Activated CD4-positive, alpha-beta memory T cell treated with anti-CD3 and anti-CD28 coated beads for 36 hours (primary cell): ENCODE results near the gene SLC25A13. TPM values are rescaled to one million over a fixed set of nuclear protein-coding genes. Genes with fewer than 3 reads are reported as not detected.

Source experiments
- CTCF ChIA-PET: fragments of 350-600 bp; sonication (Branson Sonifier 250); formaldehyde crosslinking; loops from one replicate; lab custom pipeline; 2021; ENCODE audit warnings: antibody characterized with exemption, inconsistent platforms; lab: Charles Lee
- POLR2A ChIA-PET: fragments of 350-600 bp; sonication (Branson Sonifier 250); formaldehyde crosslinking; loops from one replicate; lab custom pipeline; 2021; ENCODE audit warnings: antibody characterized with exemption; lab: Charles Lee
- DNase-seq: peaks from one replicate; pipeline ENCODE4 v3.0.0-alpha.2; 2020
- H3K27ac Mint-ChIP-seq: one replicate; pipeline ENCODE4 v1.8.0; 2021; ENCODE audit warnings: mixed read lengths
- H3K27me3 Mint-ChIP-seq: one replicate; pipeline ENCODE4 v1.8.0; 2021; ENCODE audit warnings: mixed read lengths
- H3K36me3 Mint-ChIP-seq: one replicate; pipeline ENCODE4 v1.8.0; 2021; ENCODE audit warnings: mixed read lengths
- H3K4me1 Mint-ChIP-seq: one replicate; pipeline ENCODE4 v1.8.0; 2021; ENCODE audit warnings: low read depth, mixed read lengths
- H3K4me3 Mint-ChIP-seq: one replicate; pipeline ENCODE4 v1.8.0; 2021; ENCODE audit warnings: mild to moderate bottlenecking, mixed read lengths
- H3K9me3 Mint-ChIP-seq: one replicate; pipeline ENCODE4 v1.8.0; 2021; ENCODE audit warnings: mixed read lengths
- intact Hi-C: fragments of 100-400 bp; cut with micrococcal nuclease; formaldehyde crosslinking; loops from one replicate; pipeline ENCODE4 v1.15.1; 2023
- total RNA-seq, 2 experiments: library from RNA; stranded (reverse); gene quantifications; one replicate each; pipeline ENCODE4 v1.2.3, GENCODE V29; 2021

The SLC25A13 gene
- total RNA-seq, 2 experiments from 2014 or later, result 7.5 to 7.9 TPM

- H3K27me3 Mint-ChIP-seq, result no peaks in the 10 kb centered on the region
Observed at GRCh38 chr7:96187735-96188134, 134.2 kb downstream of the SLC25A13 start.

DNA sequence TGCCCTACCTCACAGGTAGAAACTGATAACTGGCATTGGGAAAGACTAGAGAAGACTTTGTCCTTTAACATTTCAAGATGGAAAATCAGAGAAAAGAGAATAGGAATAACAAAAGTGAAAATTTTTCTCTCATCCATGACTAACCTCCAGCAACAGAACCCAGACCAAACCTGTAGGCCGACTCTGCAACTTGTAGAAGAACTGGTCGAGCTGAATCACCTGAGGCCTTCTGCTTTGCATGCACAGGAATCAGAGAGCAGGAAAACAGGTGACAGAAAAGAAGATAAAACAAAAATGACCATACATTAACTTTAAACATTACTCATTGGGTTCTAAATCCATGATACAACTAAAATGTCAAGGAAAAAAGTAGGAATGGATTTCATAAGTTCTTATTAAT lies 137.1 kb downstream of the SLC25A13 start:
- POLR2A ChIA-PET, result no interaction called here
- intact Hi-C loops, result no loop called here
- H3K4me3 Mint-ChIP-seq, result no peak overlapping the region
- peaks cover 31% of the 10 kb centered on the region for H3K36me3 Mint-ChIP-seq
- CTCF ChIA-PET, result no interaction called here
- no peak for DNase-seq
- H3K27ac Mint-ChIP-seq, result no peak overlapping the region
- H3K9me3 Mint-ChIP-seq, result no peaks in the 10 kb centered on the region
- no peaks in the 10 kb centered on the region for H3K4me1 Mint-ChIP-seq
- no peaks in the 10 kb centered on the region for H3K27me3 Mint-ChIP-seq

More at GRCh38 chr7:96187735-96188134, 134.2 kb downstream of the SLC25A13 start:
- ChIA-PET POLR2A (no interaction called here), CTCF (no interaction called here)
- Mint-ChIP-seq H3K4me1 (no peaks in the 10 kb centered on the region), H3K36me3 (peaks cover 41% of the 10 kb centered on the region), H3K9me3 (no peaks in the 10 kb centered on the region), H3K4me3 (no peak overlapping the region), H3K27ac (no peak overlapping the region)
- intact Hi-C loops, result no loop called here
- DNase-seq, result no peak

- DNase-seq, result no peak
- intact Hi-C loops, result no loop called here
- H3K36me3 Mint-ChIP-seq, result peaks cover 21% of the 10 kb centered on the region
- no peaks in the 10 kb centered on the region for H3K27me3 Mint-ChIP-seq
- H3K27ac Mint-ChIP-seq, result no peak overlapping the region
- H3K4me1 Mint-ChIP-seq, result no peaks in the 10 kb centered on the region
- no peak overlapping the region for H3K4me3 Mint-ChIP-seq
- ChIA-PET POLR2A (no interaction called here), CTCF (no interaction called here)
- H3K9me3 Mint-ChIP-seq, result no peaks in the 10 kb centered on the region
Observed at GRCh38 chr7:96183163-96183670, 138.7 kb downstream of the SLC25A13 start.

DNA sequence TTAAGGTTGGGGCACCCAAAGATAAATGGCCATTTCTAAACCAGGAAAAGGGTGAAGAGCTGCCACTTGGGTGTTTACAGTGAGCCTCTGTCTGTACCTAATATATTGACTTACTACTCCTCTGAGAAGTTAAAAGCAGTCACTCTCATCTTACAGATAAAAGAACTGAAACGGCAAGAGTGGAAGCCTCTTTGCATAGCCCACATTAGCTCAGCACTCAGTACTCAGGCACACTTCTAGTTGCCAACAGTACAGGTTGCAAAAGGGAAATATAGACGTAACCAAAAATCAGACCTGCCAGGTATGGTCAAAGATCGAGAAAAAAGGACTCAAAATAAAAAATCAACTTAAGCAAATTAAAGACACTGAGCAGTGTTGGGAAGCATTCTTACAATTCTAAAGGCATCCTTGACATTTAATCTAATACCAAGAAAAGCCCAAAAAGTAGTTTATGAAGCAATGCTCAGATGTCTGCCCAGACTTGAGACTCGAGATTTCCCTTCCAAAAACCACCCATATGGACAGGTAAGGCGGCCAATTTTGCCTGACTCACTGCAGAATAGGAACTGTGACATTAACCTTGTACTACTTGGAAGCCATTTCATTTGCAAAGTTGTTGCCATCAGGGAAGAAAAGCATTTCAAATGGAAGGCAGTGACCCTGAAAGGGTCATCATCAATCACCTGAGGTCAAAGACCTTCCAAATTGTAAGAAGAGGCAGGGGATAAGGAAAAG lies 139.3 kb downstream of the SLC25A13 start:
- POLR2A ChIA-PET, result no interaction called here
- H3K4me1 Mint-ChIP-seq, result no peaks in the 10 kb centered on the region
- intact Hi-C loops, result no loop called here
- no peaks in the 10 kb centered on the region for H3K9me3 Mint-ChIP-seq
- H3K27ac Mint-ChIP-seq, result no peak overlapping the region
- no peak overlapping the region for H3K4me3 Mint-ChIP-seq
- H3K27me3 Mint-ChIP-seq, result no peaks in the 10 kb centered on the region
- peaks cover 21% of the 10 kb centered on the region for H3K36me3 Mint-ChIP-seq
- DNase-seq, result no peak
- CTCF ChIA-PET, result no interaction called here

- no peak for DNase-seq
- intact Hi-C loops, result no loop called here
- no peak overlapping the region for H3K4me3 Mint-ChIP-seq
- H3K27ac Mint-ChIP-seq, result no peak overlapping the region
- CTCF ChIA-PET, result no interaction called here
- H3K27me3 Mint-ChIP-seq, result no peaks in the 10 kb centered on the region
- H3K4me1 Mint-ChIP-seq, result no peaks in the 10 kb centered on the region
- peaks cover 21% of the 10 kb centered on the region for H3K36me3 Mint-ChIP-seq
- no peaks in the 10 kb centered on the region for H3K9me3 Mint-ChIP-seq
- POLR2A ChIA-PET, result no interaction called here
Observed at GRCh38 chr7:96181174-96181573, 140.7 kb downstream of the SLC25A13 start.

- Mint-ChIP-seq H3K4me1 (no peaks in the 10 kb centered on the region), H3K36me3 (peaks cover 21% of the 10 kb centered on the region), H3K4me3 (no peak overlapping the region), H3K27me3 (no peaks in the 10 kb centered on the region), H3K27ac (no peak overlapping the region), H3K9me3 (no peaks in the 10 kb centered on the region)
- intact Hi-C loops, result no loop called here
- CTCF ChIA-PET, result no interaction called here
- POLR2A ChIA-PET, result no interaction called here
- no peak for DNase-seq
Observed at GRCh38 chr7:96179837-96180236, 142.1 kb downstream of the SLC25A13 start.

DNA sequence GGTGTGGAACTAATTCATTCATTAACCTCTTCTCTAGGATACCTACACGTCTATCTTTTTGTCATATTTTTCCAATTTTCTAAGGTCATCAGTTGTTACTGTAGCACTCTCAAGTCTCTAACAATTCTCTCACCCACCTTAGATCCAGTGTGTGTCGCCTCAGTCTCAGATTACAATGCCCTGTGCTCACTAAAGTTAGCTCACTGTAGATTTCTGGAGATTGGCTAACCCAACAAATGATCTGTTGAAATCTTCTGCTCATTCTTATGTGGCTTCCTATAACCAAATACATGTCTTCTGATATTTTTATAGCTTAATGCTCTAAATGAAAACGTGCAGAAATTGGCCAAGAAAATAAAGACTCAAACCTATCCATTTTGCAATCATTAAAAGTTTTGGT lies 142.6 kb downstream of the SLC25A13 start:
- ChIA-PET CTCF (no interaction called here), POLR2A (no interaction called here)
- no peak overlapping the region for H3K27ac Mint-ChIP-seq
- DNase-seq, result no peak
- no peaks in the 10 kb centered on the region for H3K9me3 Mint-ChIP-seq
- intact Hi-C loops, result no loop called here
- H3K27me3 Mint-ChIP-seq, result no peaks in the 10 kb centered on the region
- no peak overlapping the region for H3K4me3 Mint-ChIP-seq
- peaks cover 19% of the 10 kb centered on the region for H3K36me3 Mint-ChIP-seq
- H3K4me1 Mint-ChIP-seq, result no peaks in the 10 kb centered on the region

GRCh38 chr7:96178581-96178980 lies 143.3 kb downstream of the SLC25A13 start:
- Mint-ChIP-seq H3K9me3 (no peaks in the 10 kb centered on the region), H3K4me1 (no peaks in the 10 kb centered on the region), H3K27ac (no peak overlapping the region), H3K4me3 (no peak overlapping the region), H3K36me3 (peaks cover 13% of the 10 kb centered on the region), H3K27me3 (no peaks in the 10 kb centered on the region)
- ChIA-PET POLR2A (interaction anchor here (0.6 kb wide), 1 partner anchor 198 kb away, joined by 3 read pairs; no protein-coding TSS in a partner anchor), CTCF (no interaction called here)
- DNase-seq, result no peak
- intact Hi-C loops, result no loop called here

DNA sequence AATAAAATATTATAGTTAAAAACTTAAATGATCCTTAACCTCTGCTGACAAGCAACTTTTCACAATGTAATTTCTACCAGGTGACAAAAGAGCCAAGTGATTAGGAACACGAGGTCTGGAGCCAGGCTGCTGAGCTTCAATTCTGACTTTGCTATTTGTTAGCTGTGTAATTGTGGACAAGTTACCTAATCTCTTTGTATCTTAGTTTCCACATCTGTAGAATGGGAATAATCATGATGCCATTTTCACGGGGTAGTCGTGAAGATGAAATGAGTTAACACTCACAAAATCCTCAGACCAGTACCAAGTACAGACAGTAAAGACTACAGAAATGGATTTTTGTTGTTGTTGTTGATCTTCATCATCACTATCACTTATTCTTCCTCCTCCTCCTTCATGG lies 144.5 kb downstream of the SLC25A13 start:
- POLR2A ChIA-PET, result no interaction called here
- no peaks in the 10 kb centered on the region for H3K4me1 Mint-ChIP-seq
- H3K9me3 Mint-ChIP-seq, result no peaks in the 10 kb centered on the region
- no peak overlapping the region for H3K4me3 Mint-ChIP-seq
- H3K36me3 Mint-ChIP-seq, result peaks cover under 1% of the 10 kb centered on the region
- CTCF ChIA-PET, result no interaction called here
- H3K27me3 Mint-ChIP-seq, result no peaks in the 10 kb centered on the region
- H3K27ac Mint-ChIP-seq, result no peak overlapping the region
- DNase-seq, result no peak
- intact Hi-C loops, result no loop called here

- no peak overlapping the region for H3K4me3 Mint-ChIP-seq
- H3K27me3 Mint-ChIP-seq, result no peaks in the 10 kb centered on the region
- ChIA-PET CTCF (no interaction called here), POLR2A (no interaction called here)
- no peaks in the 10 kb centered on the region for H3K9me3 Mint-ChIP-seq
- no peaks in the 10 kb centered on the region for H3K4me1 Mint-ChIP-seq
- DNase-seq, result no peak
- intact Hi-C loops, result no loop called here
- H3K36me3 Mint-ChIP-seq, result peaks cover 3% of the 10 kb centered on the region
- no peak overlapping the region for H3K27ac Mint-ChIP-seq
Observed at GRCh38 chr7:96174812-96175211, 147.1 kb downstream of the SLC25A13 start.

DNA sequence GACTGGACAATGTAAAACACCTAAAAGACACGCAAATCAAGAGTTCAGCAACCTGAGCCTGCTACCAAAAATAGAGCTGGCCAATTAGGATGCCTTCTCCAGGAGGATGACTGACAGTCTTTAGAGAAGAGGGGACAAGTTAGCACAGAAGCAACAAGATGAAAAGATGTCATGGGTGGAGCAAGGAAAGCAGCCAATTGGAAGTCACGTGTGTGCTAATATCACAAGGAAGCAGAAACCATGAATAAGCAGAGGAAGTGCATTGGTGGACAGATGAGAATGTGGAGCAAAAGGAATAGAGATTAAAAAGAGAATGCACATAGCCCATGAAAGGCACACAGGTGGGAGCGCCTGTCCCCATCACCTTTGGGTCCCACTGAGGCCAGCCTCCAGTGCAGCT lies 148.1 kb downstream of the SLC25A13 start:
- POLR2A ChIA-PET, result no interaction called here
- no peaks in the 10 kb centered on the region for H3K27me3 Mint-ChIP-seq

DNA sequence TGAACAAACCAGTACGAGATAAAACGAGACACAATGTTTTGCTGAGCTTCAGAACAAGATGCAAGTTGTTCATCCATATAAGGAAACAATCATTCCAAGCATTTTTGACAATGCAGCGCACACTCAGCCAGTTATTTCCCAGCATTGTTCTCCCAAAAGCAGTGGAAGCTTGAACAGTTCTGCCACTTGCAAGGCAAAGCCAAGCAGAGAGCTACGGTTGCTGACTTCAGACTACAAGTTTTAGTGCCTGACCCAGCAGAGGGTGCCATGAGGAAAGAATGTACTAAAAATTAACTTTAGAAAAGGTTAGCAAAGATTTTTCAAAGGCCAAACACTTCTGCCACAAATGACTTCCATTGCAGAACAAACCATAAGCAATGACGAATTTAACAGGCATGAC lies 152.5 kb downstream of the SLC25A13 start:
- intact Hi-C loops, result no loop called here
- no peaks in the 10 kb centered on the region for H3K9me3 Mint-ChIP-seq
- no peaks in the 10 kb centered on the region for H3K27me3 Mint-ChIP-seq
- no peak overlapping the region for H3K27ac Mint-ChIP-seq
- peaks cover 19% of the 10 kb centered on the region for H3K36me3 Mint-ChIP-seq
- no peak overlapping the region for H3K4me3 Mint-ChIP-seq
- CTCF ChIA-PET, result no interaction called here
- no peak for DNase-seq
- H3K4me1 Mint-ChIP-seq, result no peaks in the 10 kb centered on the region
- POLR2A ChIA-PET, result no interaction called here

More for the DNA sequence above, 148.1 kb downstream of the SLC25A13 start:
- intact Hi-C loops, result no loop called here
- Mint-ChIP-seq H3K4me1 (no peaks in the 10 kb centered on the region), H3K27ac (no peak overlapping the region), H3K9me3 (no peaks in the 10 kb centered on the region), H3K4me3 (no peak overlapping the region), H3K36me3 (peaks cover 7% of the 10 kb centered on the region)
- CTCF ChIA-PET, result no interaction called here
- no peak for DNase-seq

- CTCF ChIA-PET, result no interaction called here
- Mint-ChIP-seq H3K4me1 (no peaks in the 10 kb centered on the region), H3K9me3 (no peaks in the 10 kb centered on the region), H3K27ac (no peak overlapping the region), H3K4me3 (no peak overlapping the region), H3K36me3 (peaks cover 29% of the 10 kb centered on the region), H3K27me3 (no peaks in the 10 kb centered on the region)
- intact Hi-C loops, result no loop called here
- DNase-seq, result no peak
- POLR2A ChIA-PET, result no interaction called here
Observed at GRCh38 chr7:96167424-96167823, 154.5 kb downstream of the SLC25A13 start.
